RPMI7951 (cell line): ENCODE results near the gene EFS. TPM values are rescaled to one million over a fixed set of nuclear protein-coding genes. Genes with fewer than 3 reads are reported as not detected.
A peak's percentile ranks its signal among the peaks of the same experiment; 100 is the strongest.

ENCODE experiments used
- DNase-seq: peaks from one replicate; pipeline ENCODE4 v3.0.0-alpha.2; 2012; ENCODE audit warnings: low read depth
- total RNA-seq: library from RNA; depleted of rRNA; stranded (reverse); fragments of >200 nt; shearing (Covaris generic); gene quantifications from 2 replicates; pipeline ENCODE4 v1.2.3, GENCODE V29; 2014

Gene EFS
- total RNA-seq, 1 experiment from 2014 or later = 2.8 TPM

- DNase-seq = no peak
Observed at GRCh38 chr14:23379366-23380196, 14.6 kb upstream of the EFS start.

- no peak for DNase-seq
Observed at GRCh38 chr14:23378612-23379220, 13.7 kb upstream of the EFS start.

GRCh38 chr14:23377573-23378563 lies 12.9 kb upstream of the EFS start:
- DNase-seq = no peak

GRCh38 chr14:23377198-23377550 lies 12.2 kb upstream of the EFS start:
- no peak for DNase-seq

- DNase-seq = peak; percentile 17
Observed at GRCh38 chr14:23376482-23377197, 11.7 kb upstream of the EFS start, which contains the start of gene CMTM5. TSS of gene CMTM5 (plus strand) at chr14:23377046. CDS start at chr14:23377252, 206 bp downstream.

GRCh38 chr14:23375527-23376251 lies 10.7 kb upstream of the EFS start:
- no peak for DNase-seq

GRCh38 chr14:23373041-23373440 lies 8.1 kb upstream of the EFS start:
- DNase-seq = no peak

- no peak for DNase-seq
Observed at GRCh38 chr14:23372509-23372908, 7.5 kb upstream of the EFS start, which contains the start of gene IL25. TSS of gene IL25 (plus strand) at chr14:23372809.

- no peak for DNase-seq
Observed at GRCh38 chr14:23371865-23372264, 6.9 kb upstream of the EFS start.

- no peak for DNase-seq
Observed at GRCh38 chr14:23370221-23370620, 5.2 kb upstream of the EFS start.

- peak; percentile 34 for DNase-seq
Observed at GRCh38 chr14:23366426-23366921, 1.5 kb upstream of the EFS start.

- peak; percentile 35 for DNase-seq
Observed at GRCh38 chr14:23365732-23366425, 907 bp upstream of the EFS start.

- peak; percentile 54 for DNase-seq
Observed at GRCh38 chr14:23364164-23365035, 572 bp downstream of the EFS start.

GRCh38 chr14:23362200-23362599 lies 2.8 kb downstream of the EFS start:
- DNase-seq = no peak

GRCh38 chr14:23361763-23362162 lies 3.2 kb downstream of the EFS start:
- DNase-seq = no peak

GRCh38 chr14:23361320-23361719 lies 3.7 kb downstream of the EFS start:
- DNase-seq = no peak

GRCh38 chr14:23360496-23360895 lies 4.5 kb downstream of the EFS start:
- no peak for DNase-seq

GRCh38 chr14:23359722-23360447 lies 5.1 kb downstream of the EFS start:
- no peak for DNase-seq
